AG04450 (cell line): ENCODE measurements around the gene SPEN. TPM values are rescaled to one million over a fixed set of nuclear protein-coding genes. Genes with fewer than 3 reads are reported as not detected.
"Not testable (repeated sequence)": the region's sequence is repeated elsewhere in the genome, so short reads cannot be mapped to it uniquely, and the experiment has no call there.

Source experiments
- CTCF ChIA-PET: fragments of 300-600, 350-600 bp; formaldehyde crosslinking; extraction: SDS; loops from one replicate; lab custom pipeline; 2022; ENCODE audit warnings: antibody characterized with exemption, inconsistent platforms; lab: Charles Lee
- POLR2A ChIA-PET: fragments of 350-600 bp; formaldehyde crosslinking; extraction: SDS; loops from one replicate; lab custom pipeline; 2021; ENCODE audit warnings: antibody characterized with exemption, inconsistent platforms; lab: Yijun Ruan, JAX
- DNase-seq: peaks from one replicate; pipeline ENCODE4 v3.0.0-alpha.2; 2011; ENCODE audit warnings: low read depth, low spot score
- H3K27ac ChIP-seq: one replicate; pipeline ENCODE4 v1.5.1; 2012; ENCODE audit warnings: low read depth, low read length, control low read depth
- H3K27me3 ChIP-seq: one replicate; pipeline ENCODE4 v1.6.0; 2012; ENCODE audit warnings: low read length; ENCODE audit not compliant: control insufficient read depth, insufficient read depth
- H3K4me3 ChIP-seq: 2 replicates; pipeline ENCODE4 v1.5.1; 2011; ENCODE audit warnings: mild to moderate bottlenecking, low read depth, low read length, control low read depth
- H3K9me3 ChIP-seq: 2 replicates; pipeline ENCODE4 v1.5.1; 2012; ENCODE audit warnings: low read length; ENCODE audit not compliant: control insufficient read depth, insufficient read depth
- CTCF ChIP-seq: IDR thresholded peaks from 2 replicates; pipeline ENCODE4 v1.5.1; 2011; ENCODE audit warnings: low read depth, low read length, control low read depth, inconsistent platforms
- polyA plus RNA-seq: library from polyadenylated mRNA; depleted of rRNA; stranded (reverse); fragments of >200 nt; gene quantifications from 2 replicates; pipeline ENCODE4 v1.2.3, GENCODE V29; 2011

SPEN gene
- polyA plus RNA-seq, 1 experiment: 5.2 TPM

GRCh38 chr1:15810073-15810472, 37.4 kb upstream of the SPEN start:
- Histone ChIP-seq H3K4me3 (no peak overlapping the region), H3K9me3 (no peaks in the 10 kb centered on the region), H3K27me3 (no peaks in the 10 kb centered on the region), H3K27ac (no peak overlapping the region)
- ChIA-PET POLR2A (no interaction called here), CTCF (interaction anchor here (0.8 kb wide), 1 partner anchor 184 kb away, joined by 3 read pairs; no protein-coding TSS in a partner anchor)
- DNase-seq: no peak
- no peak for TF ChIP-seq CTCF

- ChIA-PET POLR2A (interaction anchor here (0.7 kb wide), 1 partner anchor 18 kb away, joined by 4 read pairs; no protein-coding TSS in a partner anchor), CTCF (interaction anchor here (0.9 to 4.2 kb wide), 8 partner anchors 15 to 217 kb away, joined by 3 to 58 read pairs (median 8); no protein-coding TSS in a partner anchor)
- no peaks in the 10 kb centered on the region for H3K9me3 ChIP-seq
- H3K27ac ChIP-seq: no peak overlapping the region
- H3K27me3 ChIP-seq: no peaks in the 10 kb centered on the region
- no peak for TF ChIP-seq CTCF
- DNase-seq: no peak
- H3K4me3 ChIP-seq: no peak overlapping the region
Measured at GRCh38 chr1:15816674-15817073, 30.8 kb upstream of the SPEN start.

GRCh38 chr1:15820478-15820877, 27.0 kb upstream of the SPEN start:
- Histone ChIP-seq H3K9me3 (no peaks in the 10 kb centered on the region; the same call in 1 of the 2 replicates), H3K27me3 (no peaks in the 10 kb centered on the region), H3K4me3 (no peak overlapping the region), H3K27ac (no peak overlapping the region)
- POLR2A ChIA-PET: interaction anchor here (0.7 kb wide), 1 partner anchor 93 kb away, joined by 4 read pairs; no protein-coding TSS in a partner anchor
- CTCF ChIA-PET: interaction anchor here (0.6 kb wide), 1 partner anchor 13 kb away, joined by 5 read pairs; no protein-coding TSS in a partner anchor
- DNase-seq: no peak
- no peak for TF ChIP-seq CTCF

- no peak for DNase-seq
- ChIA-PET POLR2A (no interaction called here), CTCF (interaction anchor here (0.7 to 1.3 kb wide), 2 partner anchors 10 to 207 kb away, joined by 4 to 7 read pairs; no protein-coding TSS in a partner anchor)
- Histone ChIP-seq H3K27me3 (no peaks in the 10 kb centered on the region), H3K4me3 (no peak overlapping the region), H3K9me3 (no peaks in the 10 kb centered on the region; the same call in 1 of the 2 replicates), H3K27ac (no peak overlapping the region)
- TF ChIP-seq CTCF: no peak
Measured at GRCh38 chr1:15825800-15826199, 21.7 kb upstream of the SPEN start.

- ChIA-PET CTCF (interaction anchor here (1.3 kb wide), 1 partner anchor 11 kb away, joined by 7 read pairs; no protein-coding TSS in a partner anchor), POLR2A (no interaction called here)
- no peaks in the 10 kb centered on the region; the same call in 1 of the 2 replicates for H3K9me3 ChIP-seq
- no peak for TF ChIP-seq CTCF
- no peak overlapping the region for H3K27ac ChIP-seq
- no peak for DNase-seq
- no peak overlapping the region for H3K4me3 ChIP-seq
- no peaks in the 10 kb centered on the region for H3K27me3 ChIP-seq
Measured at GRCh38 chr1:15826810-15827507, 20.5 kb upstream of the SPEN start.

GRCh38 chr1:15827567-15827966, 19.9 kb upstream of the SPEN start:
- H3K27me3 ChIP-seq, H3K9me3 ChIP-seq, H3K27ac ChIP-seq, DNase-seq, CTCF ChIA-PET, H3K4me3 ChIP-seq, POLR2A ChIA-PET: not testable (repeated sequence)

GRCh38 chr1:15828931-15829330, 18.6 kb upstream of the SPEN start:
- DNase-seq, H3K27ac ChIP-seq, H3K27me3 ChIP-seq, H3K9me3 ChIP-seq, H3K4me3 ChIP-seq: not testable (repeated sequence)
- POLR2A ChIA-PET: interaction anchor here (0.7 kb wide), 2 partner anchors 42 to 86 kb away, joined by 4 read pairs; no protein-coding TSS in a partner anchor
- CTCF ChIA-PET: interaction anchor here (6.0 kb wide), 1 partner anchor 13 kb away, joined by 58 read pairs; no protein-coding TSS in a partner anchor
